8988T (cell line): ENCODE results near the gene PRKG1.
"Not testable (repeated sequence)": the region's sequence is repeated elsewhere in the genome, so short reads cannot be mapped to it uniquely, and the experiment has no call there.

ENCODE experiments used
- DNase-seq: peaks from one replicate; pipeline ENCODE4 v3.0.0; 2011

The PRKG1 gene

GRCh38 chr10:51544933-51545332 is 470.6 kb downstream of the PRKG1 start:
- no peak for DNase-seq

- no peak for DNase-seq
Observed at GRCh38 chr10:51547941-51548340, 473.7 kb downstream of the PRKG1 start.

GRCh38 chr10:51552879-51553278 is 478.6 kb downstream of the PRKG1 start:
- no peak for DNase-seq

GRCh38 chr10:51564896-51565510 is 490.7 kb downstream of the PRKG1 start:
- no peak for DNase-seq

GRCh38 chr10:51567271-51567670 is 493.0 kb downstream of the PRKG1 start:
- no peak for DNase-seq

GRCh38 chr10:51569467-51569866 is 495.2 kb downstream of the PRKG1 start:
- no peak for DNase-seq

- no peak for DNase-seq
Observed at GRCh38 chr10:51574248-51575048, 500.2 kb downstream of the PRKG1 start.

GRCh38 chr10:51581196-51581595 is 506.9 kb downstream of the PRKG1 start:
- not testable (repeated sequence) for DNase-seq

- DNase-seq, result no peak
Observed at GRCh38 chr10:51583976-51584375, 509.7 kb downstream of the PRKG1 start.

GRCh38 chr10:51585742-51586141 is 511.5 kb downstream of the PRKG1 start:
- no peak for DNase-seq

- DNase-seq, result no peak
Observed at GRCh38 chr10:51588984-51589383, 514.7 kb downstream of the PRKG1 start.

- no peak for DNase-seq
Observed at GRCh38 chr10:51590818-51591217, 516.5 kb downstream of the PRKG1 start.

- DNase-seq, result no peak
Observed at GRCh38 chr10:51596695-51597094, 522.4 kb downstream of the PRKG1 start.

- DNase-seq, result no peak
Observed at GRCh38 chr10:51599647-51600046, 525.4 kb downstream of the PRKG1 start.

- DNase-seq, result no peak
Observed at GRCh38 chr10:51602326-51602725, 528.0 kb downstream of the PRKG1 start.

- DNase-seq, result no peak
Observed at GRCh38 chr10:51604579-51604978, 530.3 kb downstream of the PRKG1 start.

GRCh38 chr10:51606825-51607462 is 532.7 kb downstream of the PRKG1 start:
- no peak for DNase-seq

- no peak for DNase-seq
Observed at GRCh38 chr10:51607463-51607835, 533.2 kb downstream of the PRKG1 start.

GRCh38 chr10:51608211-51608610 is 533.9 kb downstream of the PRKG1 start:
- DNase-seq, result no peak

- DNase-seq, result no peak
Observed at GRCh38 chr10:51615764-51616298, 541.5 kb downstream of the PRKG1 start.

GRCh38 chr10:51617576-51618235 is 543.4 kb downstream of the PRKG1 start:
- DNase-seq, result no peak

GRCh38 chr10:51619365-51619764 is 545.1 kb downstream of the PRKG1 start:
- DNase-seq, result no peak

GRCh38 chr10:51620131-51620530 is 545.8 kb downstream of the PRKG1 start:
- no peak for DNase-seq
